ENCODE results near the gene ALG3. TPM values are rescaled to one million over a fixed set of nuclear protein-coding genes. Genes with fewer than 3 reads are reported as not detected.

Gene ALG3
- total RNA-seq = 10 to 100 TPM; 25.1 to 78.9 TPM

GRCh38 chr3:184248454-184249411, at the start of gene ALG3:
Gene ALG3, minus strand, starts transcription at chr3:184248962. Its CDS starts 22 bp downstream, at chr3:184248940.
- Histone ChIP-seq H3K9me3 (no peaks in the 10 kb centered on the region), H3K27me3 (no peaks in the 10 kb centered on the region), H3K27ac (peak within 1 kb of the TSS; percentile 85), H3K4me1 (peaks cover 5% of the 10 kb centered on the region), H3K36me3 (no peaks in the 10 kb centered on the region), H3K9ac (ENCODE audit: low read depth in 2 of 2, low read length in 2 of 2) (peak within 1 kb of the TSS; percentile 75 to 100), H3K4me3 (peak within 1 kb of the TSS; percentile 96)
- DNase-seq = peak; percentile 89
- TF ChIP-seq CTCF (IDR thresholded peaks at IDR 0.05) = no peak
- intact Hi-C loops (cut with DNase I) = no loop called here

GRCh38 chr3:184296616-184297015, 47.9 kb upstream of the ALG3 start:
- Histone ChIP-seq H3K4me1 (peaks cover 9% of the 10 kb centered on the region), H3K36me3 (peaks cover 11% of the 10 kb centered on the region), H3K9me3 (no peaks in the 10 kb centered on the region), H3K4me3 (no peak overlapping the region), H3K27me3 (no peaks in the 10 kb centered on the region), H3K9ac (ENCODE audit: low read depth in 2 of 2, low read length in 2 of 2) (no peak overlapping the region), H3K27ac (no peak overlapping the region)
- no peak for TF ChIP-seq CTCF (IDR thresholded peaks at IDR 0.05)
- DNase-seq = no peak
- intact Hi-C loops (cut with DNase I) = no loop called here

- peaks cover 9% of the 10 kb centered on the region for H3K4me1 ChIP-seq
- no peak overlapping the region for H3K4me3 ChIP-seq
- no peak overlapping the region for H3K9ac ChIP-seq (ENCODE audit: low read depth in 2 of 2, low read length in 2 of 2)
- peaks cover 2% of the 10 kb centered on the region for H3K36me3 ChIP-seq
- TF ChIP-seq CTCF (IDR thresholded peaks at IDR 0.05) = no peak
- intact Hi-C loops (cut with DNase I) = no loop called here
- H3K9me3 ChIP-seq = no peaks in the 10 kb centered on the region
- no peaks in the 10 kb centered on the region for H3K27me3 ChIP-seq
- no peak for DNase-seq
- no peak overlapping the region for H3K27ac ChIP-seq
Observed at GRCh38 chr3:184295771-184296170, 47.0 kb upstream of the ALG3 start.

GRCh38 chr3:184291738-184292445, 43.1 kb upstream of the ALG3 start:
- Histone ChIP-seq H3K9me3 (no peaks in the 10 kb centered on the region), H3K27ac (no peak overlapping the region), H3K4me1 (no peaks in the 10 kb centered on the region), H3K36me3 (no peaks in the 10 kb centered on the region), H3K27me3 (no peaks in the 10 kb centered on the region), H3K9ac (ENCODE audit: low read depth in 2 of 2, low read length in 2 of 2) (no peak overlapping the region), H3K4me3 (no peak overlapping the region)
- intact Hi-C loops (cut with DNase I) = loop anchor here (5.0 kb wide), 1 partner anchor 395 kb away; no protein-coding TSS in a partner anchor
- TF ChIP-seq CTCF (IDR thresholded peaks at IDR 0.05) = no peak
- DNase-seq = no peak

GRCh38 chr3:184291044-184291737, 42.4 kb upstream of the ALG3 start:
- Histone ChIP-seq H3K9me3 (no peaks in the 10 kb centered on the region), H3K4me3 (no peak overlapping the region), H3K9ac (ENCODE audit: low read depth in 2 of 2, low read length in 2 of 2) (no peak overlapping the region), H3K27me3 (no peaks in the 10 kb centered on the region), H3K4me1 (no peaks in the 10 kb centered on the region), H3K36me3 (no peaks in the 10 kb centered on the region), H3K27ac (no peak overlapping the region)
- no peak for TF ChIP-seq CTCF (IDR thresholded peaks at IDR 0.05)
- no peak for DNase-seq
- intact Hi-C loops (cut with DNase I) = loop anchor here (5.0 kb wide), 1 partner anchor 394 kb away; no protein-coding TSS in a partner anchor

All from colonic mucosa (tissue), 4 donors.